Neural cell (in vitro differentiated cells): ENCODE data around the gene VIT. TPM values are rescaled to one million over a fixed set of nuclear protein-coding genes. Genes with fewer than 3 reads are reported as not detected.

Experiments used
- H2AFZ ChIP-seq: fragments of 200-600, 300-800 bp; sonication (generic), shearing (Covaris generic); 2 replicates; pipeline ENCODE4 v1.6.0; 2014; ENCODE audit warnings: low read depth, mild to moderate bottlenecking, antibody characterized with exemption, low read length, moderate library complexity
- H3F3A ChIP-seq: fragments of 200-600 bp; shearing (Covaris generic); 2 replicates; pipeline ENCODE4 v1.6.1; 2016; ENCODE audit warnings: mild to moderate bottlenecking, moderate library complexity, mixed read lengths, antibody characterized with exemption, low read length; ENCODE audit not compliant: insufficient read depth, poor library complexity, severe bottlenecking
- H3K27ac ChIP-seq: fragments of 200-600, 300-800 bp; sonication (generic), shearing (Covaris generic); 2 replicates; pipeline ENCODE4 v1.5.1; 2014; ENCODE audit warnings: mild to moderate bottlenecking, low read length, moderate library complexity
- H3K27me3 ChIP-seq: fragments of 300-800, 200-600 bp; sonication (generic), shearing (Covaris generic); 2 replicates; pipeline ENCODE4 v1.6.0; 2014; ENCODE audit warnings: mild to moderate bottlenecking, low read depth, low read length, moderate library complexity; ENCODE audit not compliant: insufficient read depth
- H3K36me3 ChIP-seq: fragments of 300-800, 200-600 bp; sonication (generic), shearing (Covaris generic); 2 replicates; pipeline ENCODE4 v1.5.1; 2014; ENCODE audit warnings: mild to moderate bottlenecking, antibody characterized with exemption, low read length, moderate library complexity; ENCODE audit not compliant: insufficient read depth
- H3K4me2 ChIP-seq: fragments of 300-800, 200-600 bp; sonication (generic), shearing (Covaris generic); 2 replicates; pipeline ENCODE4 v1.6.0; 2014; ENCODE audit warnings: mild to moderate bottlenecking, low read length
- H3K4me3 ChIP-seq: fragments of 300-800, 200-600 bp; sonication (generic), shearing (Covaris generic); 2 replicates; pipeline ENCODE4 v1.5.1; 2014; ENCODE audit warnings: mild to moderate bottlenecking, low read length, moderate library complexity
- H3K79me2 ChIP-seq: fragments of 200-600 bp; shearing (Covaris generic); replicated peaks from 2 replicates; pipeline ENCODE4 v1.6.0; 2014; ENCODE audit warnings: mild to moderate bottlenecking, low read length, moderate library complexity; ENCODE audit not compliant: insufficient read depth
- H3K9ac ChIP-seq: fragments of 300-800, 200-600 bp; sonication (generic), shearing (Covaris generic); 2 replicates; pipeline ENCODE4 v1.6.1; 2016; ENCODE audit warnings: mild to moderate bottlenecking, low read length, mixed read lengths
- H3K9me2 ChIP-seq: fragments of 200-600 bp; shearing (Covaris generic); 2 replicates; pipeline ENCODE4 v1.6.1; 2016; ENCODE audit warnings: mild to moderate bottlenecking, low read length, mixed read lengths; ENCODE audit not compliant: insufficient read depth
- H3K9me3 ChIP-seq: fragments of 200-600, 300-800 bp; sonication (generic), shearing (Covaris generic); 2 replicates; pipeline ENCODE4 v1.6.1; 2016; ENCODE audit warnings: mild to moderate bottlenecking, mixed run types, low read length, moderate library complexity, mixed read lengths
- H4K20me1 ChIP-seq: fragments of 200-600 bp; shearing (Covaris generic); 2 replicates; pipeline ENCODE4 v1.6.1; 2016; ENCODE audit warnings: mild to moderate bottlenecking, mixed run types; ENCODE audit not compliant: insufficient read depth
- CTCF ChIP-seq: fragments of 450-650 bp; IDR thresholded peaks from 2 replicates; pipeline ENCODE4 v1.5.1; 2014; ENCODE audit warnings: antibody characterized with exemption, mild to moderate bottlenecking, moderate library complexity; ENCODE audit not compliant: poor library complexity, severe bottlenecking
- EP300 ChIP-seq: fragments of 450-650 bp; conservative IDR thresholded peaks from 2 replicates; pipeline ENCODE4 v1.6.1; 2014; ENCODE audit warnings: antibody characterized with exemption, mild to moderate bottlenecking, moderate library complexity; ENCODE audit not compliant: poor library complexity, severe bottlenecking
- EZH2 ChIP-seq: fragments of 200-600, 300-800 bp; shearing (Covaris generic), sonication (generic); IDR thresholded peaks from 2 replicates; pipeline ENCODE4 v1.6.1; 2014; ENCODE audit warnings: antibody characterized with exemption, low read length, borderline replicate concordance, mild to moderate bottlenecking; ENCODE audit not compliant: insufficient read depth, poor library complexity, severe bottlenecking
- MXI1 ChIP-seq: fragments of 450-650 bp; conservative IDR thresholded peaks from 2 replicates; pipeline ENCODE4 v1.6.1; 2014; ENCODE audit warnings: antibody characterized with exemption, mild to moderate bottlenecking; ENCODE audit not compliant: poor library complexity, severe bottlenecking
- POLR2AphosphoS5 ChIP-seq: IDR thresholded peaks from 2 replicates; pipeline ENCODE4 v1.6.1; 2012
- RAD21 ChIP-seq: fragments of 450-650 bp; conservative IDR thresholded peaks from 2 replicates; pipeline ENCODE4 v1.6.1; 2014; ENCODE audit warnings: antibody characterized with exemption, mild to moderate bottlenecking, moderate library complexity
- REST ChIP-seq: IDR thresholded peaks from 2 replicates; pipeline ENCODE4 v1.6.1; 2012; ENCODE audit warnings: borderline replicate concordance
- SMC3 ChIP-seq: fragments of 450-650 bp; conservative IDR thresholded peaks from 2 replicates; pipeline ENCODE4 v1.6.1; 2014; ENCODE audit warnings: antibody characterized with exemption, mild to moderate bottlenecking, moderate library complexity; ENCODE audit not compliant: poor library complexity
- TAF1 ChIP-seq: IDR thresholded peaks from 2 replicates; pipeline ENCODE4 v1.6.1; 2012; ENCODE audit warnings: low read depth
- polyA plus RNA-seq: library from polyadenylated mRNA; depleted of rRNA; stranded (reverse); fragments of >200 nt; gene quantifications from 2 replicates; pipeline ENCODE4 v1.2.3, GENCODE V29; 2014

VIT gene
- polyA plus RNA-seq, 1 donor from 2014 or later, result not detected

DNA sequence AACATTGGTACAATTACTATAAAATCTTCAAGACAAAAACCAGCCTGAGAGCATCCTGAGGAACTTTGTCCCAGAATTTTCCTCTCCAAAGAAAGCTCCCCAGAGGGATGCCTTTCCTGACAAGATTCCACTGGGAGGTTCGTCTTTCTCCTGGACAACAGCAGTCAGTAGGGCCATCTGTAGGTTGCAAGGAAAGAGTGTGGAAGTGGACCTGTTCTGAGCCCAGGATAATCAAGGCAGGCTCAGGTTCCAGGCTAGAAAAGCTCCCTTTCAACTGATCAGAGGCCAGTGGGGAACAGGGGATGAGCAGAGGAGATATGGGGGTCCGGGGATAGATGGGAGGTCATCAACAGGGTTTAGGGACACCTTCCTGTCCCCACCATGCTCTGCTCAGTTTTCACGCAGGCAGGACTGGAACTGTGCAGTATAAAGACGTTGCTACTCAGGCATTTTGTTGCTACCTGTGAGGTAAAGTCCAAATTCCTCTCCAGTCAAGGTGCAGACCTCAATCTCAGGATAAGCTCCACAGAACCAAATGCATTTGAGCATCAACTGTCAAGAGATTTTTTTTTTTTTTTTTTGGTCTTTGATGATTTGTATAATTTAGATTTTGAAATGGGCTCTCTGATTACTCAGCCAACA, 143.6 kb downstream of the VIT start:
- no peaks in the 10 kb centered on the region for H3K9me3 ChIP-seq
- TF ChIP-seq POLR2AphosphoS5 (no peak), EZH2 (no peak), MXI1 (no peak), TAF1 (no peak)
- no peak overlapping the region for H2AFZ ChIP-seq
- H4K20me1 ChIP-seq, result no peaks in the 10 kb centered on the region
- no peaks in the 10 kb centered on the region for H3F3A ChIP-seq
- no peak overlapping the region for H3K4me3 ChIP-seq
- no peaks in the 10 kb centered on the region for H3K36me3 ChIP-seq
- H3K9me2 ChIP-seq, result no peaks in the 10 kb centered on the region
- no peaks in the 10 kb centered on the region for H3K27me3 ChIP-seq
- H3K27ac ChIP-seq, result no peak overlapping the region
- H3K79me2 ChIP-seq, result no peaks in the 10 kb centered on the region
- no peak overlapping the region for H3K4me2 ChIP-seq
- H3K9ac ChIP-seq, result no peak overlapping the region

DNA sequence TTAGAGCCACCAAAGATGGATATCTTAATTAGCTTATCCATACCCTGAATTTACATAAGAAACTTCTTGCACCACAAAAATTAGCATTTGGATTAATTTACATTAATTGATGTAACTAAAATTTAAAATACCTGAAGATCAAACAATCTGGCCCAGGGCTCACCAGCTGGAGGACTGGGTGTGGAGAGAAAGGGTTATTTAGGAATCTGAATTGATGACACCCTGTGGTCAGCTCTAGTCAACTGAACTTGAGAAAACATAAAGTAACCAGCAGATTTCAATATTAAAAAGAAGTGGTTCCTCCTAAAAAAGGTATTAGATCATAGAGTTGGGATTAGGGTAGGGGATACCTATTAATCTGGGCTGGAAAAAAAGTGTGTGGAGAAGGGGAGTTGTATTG, 147.3 kb downstream of the VIT start:
- Histone ChIP-seq H3K27me3 (no peaks in the 10 kb centered on the region), H3F3A (no peaks in the 10 kb centered on the region), H3K9ac (no peak overlapping the region), H4K20me1 (no peaks in the 10 kb centered on the region), H3K9me2 (no peaks in the 10 kb centered on the region), H3K27ac (no peak overlapping the region), H3K36me3 (no peaks in the 10 kb centered on the region), H3K4me2 (no peak overlapping the region), H3K79me2 (no peaks in the 10 kb centered on the region), H2AFZ (no peak overlapping the region), H3K9me3 (no peaks in the 10 kb centered on the region), H3K4me3 (no peak overlapping the region)
- TF ChIP-seq TAF1 (no peak), REST (no peak), MXI1 (no peak), EZH2 (no peak), POLR2AphosphoS5 (no peak), SMC3 (no peak), CTCF (no peak), EP300 (no peak), RAD21 (no peak)
